ENCODE data around the gene HSD17B1. TPM values are rescaled to one million over a fixed set of nuclear protein-coding genes. Genes with fewer than 3 reads are reported as not detected.

The HSD17B1 gene
- total and polyA plus RNA-seq, 2 of the 13 experiments (the other 11 are each of a cell fraction or from before 2014, with no cell fraction given), result 0.54 to 0.93 TPM

- 0 out of 2 replicates have a peak, but pooled peaks have one; percentile 40 for TF ChIP-seq PRDM10 (CRISPR knock-in tag; IDR thresholded peaks at IDR 0.05; ENCODE audit: low read depth)
- TF ChIP-seq SKI (IDR thresholded peaks at IDR 0.05; ENCODE audit: partially characterized antibody), result peak; percentile 21
- peak; percentile 89 for TF ChIP-seq ZNF709 (CRISPR knock-in tag; IDR thresholded peaks at IDR 0.05)
- no peak for TF ChIP-seq NR3C1 (CRISPR knock-in tag; IDR thresholded peaks at IDR 0.05)
- TF ChIP-seq ZNF891 (CRISPR knock-in tag; IDR thresholded peaks at IDR 0.05), result no peak
- TF ChIP-seq ZNF530 (CRISPR knock-in tag; IDR thresholded peaks at IDR 0.05; ENCODE audit: low read depth), result no peak
- TF ChIP-seq SMYD3 (CRISPR knock-in tag; IDR thresholded peaks at IDR 0.05), result no peak
- peak; percentile 90 for TF ChIP-seq SALL1 (CRISPR knock-in tag; IDR thresholded peaks at IDR 0.05)
- no peak; the same call in 1 of the 2 replicates for TF ChIP-seq GFI1 (CRISPR knock-in tag; IDR thresholded peaks at IDR 0.05; ENCODE audit: borderline replicate concordance)
- TF ChIP-seq BRD4 (CRISPR knock-in tag; IDR thresholded peaks at IDR 0.05), result peak; percentile 91
- peak; percentile 34; the same call in 1 of the 2 replicates for TF ChIP-seq ZBTB33 (CRISPR knock-in tag; IDR thresholded peaks at IDR 0.05)
- TF ChIP-seq ZNF510 (CRISPR knock-in tag; IDR thresholded peaks at IDR 0.05; ENCODE audit: low read depth), result no peak
- peak; percentile 77 for TF ChIP-seq ARID5B (CRISPR knock-in tag; IDR thresholded peaks at IDR 0.05)
- peak; percentile 68; the same call in 1 of the 2 replicates for TF ChIP-seq ZNF160 (CRISPR knock-in tag; IDR thresholded peaks at IDR 0.05)
- peak; percentile 92 for TF ChIP-seq MED1 (CRISPR knock-in tag; IDR thresholded peaks at IDR 0.05)
- TF ChIP-seq FOSL1 (CRISPR knock-in tag; IDR thresholded peaks at IDR 0.05; ENCODE audit: borderline replicate concordance), result peak; percentile 12; the same call in 1 of the 2 replicates
- TF ChIP-seq KMT2A (CRISPR knock-in tag; IDR thresholded peaks at IDR 0.05), result peak; percentile 98
- TF ChIP-seq SYNCRIP (IDR thresholded peaks at IDR 0.05; ENCODE audit: insufficient read depth, low read depth, low read length), result no peak
These were observed 1.8 kb downstream of the HSD17B1 start (continued) for GRCh38 chr17:42554250-42555121.
